Mesendoderm (in vitro differentiated cells): ENCODE measurements around the gene ATP12A.

ENCODE experiments used
- DNase-seq: peaks from one replicate; pipeline ENCODE4 v3.0.0; 2013
- H2AK5ac ChIP-seq: 2 replicates; pipeline ENCODE4 v1.6.1; 2013; ENCODE audit warnings: low read length, inconsistent platforms
- H2BK120ac ChIP-seq: 2 replicates; pipeline ENCODE4 v1.6.1; 2013; ENCODE audit warnings: low read depth, mild to moderate bottlenecking, low read length, moderate library complexity, mixed read lengths
- H2BK15ac ChIP-seq: replicated peaks from 2 replicates; pipeline ENCODE4 v1.6.1; 2013; ENCODE audit warnings: low read depth, mild to moderate bottlenecking, moderate library complexity
- H2BK5ac ChIP-seq: 2 replicates; pipeline ENCODE4 v1.6.1; 2013; ENCODE audit warnings: low read length, inconsistent platforms
- H3K18ac ChIP-seq: 2 replicates; pipeline ENCODE4 v1.6.1; 2013; ENCODE audit warnings: mild to moderate bottlenecking, low read length, mixed read lengths
- H3K23ac ChIP-seq: one replicate; pipeline ENCODE4 v1.6.1; 2013; ENCODE audit warnings: low read length
- H3K27ac ChIP-seq: 2 replicates; pipeline ENCODE4 v1.5.1; 2013; ENCODE audit warnings: low read depth, mild to moderate bottlenecking, inconsistent platforms, low read length, moderate library complexity
- H3K27me3 ChIP-seq: 2 replicates; pipeline ENCODE4 v1.6.1; 2013; ENCODE audit warnings: low read length, control low read depth, mild to moderate bottlenecking, inconsistent platforms; ENCODE audit not compliant: insufficient read depth, poor library complexity
- H3K36me3 ChIP-seq: 2 replicates; pipeline ENCODE4 v1.6.1; 2013; ENCODE audit warnings: low read length, inconsistent platforms; ENCODE audit not compliant: control insufficient read depth, insufficient read depth
- H3K4ac ChIP-seq: one replicate; pipeline ENCODE4 v1.6.1; 2013; ENCODE audit warnings: low read depth, mild to moderate bottlenecking, low read length, moderate library complexity
- H3K4me1 ChIP-seq: 2 replicates; pipeline ENCODE4 v1.6.1; 2013; ENCODE audit warnings: low read depth, low read length, inconsistent platforms; ENCODE audit not compliant: control insufficient read depth
- H3K4me2 ChIP-seq: 2 replicates; pipeline ENCODE4 v1.6.1; 2013; ENCODE audit warnings: low read length
- H3K4me3 ChIP-seq: 2 replicates; pipeline ENCODE4 v1.5.1; 2013; ENCODE audit warnings: mild to moderate bottlenecking, low read length
- H3K56ac ChIP-seq: one replicate; pipeline ENCODE4 v1.6.1; 2013; ENCODE audit warnings: low read length
- H3K79me1 ChIP-seq: 2 replicates; pipeline ENCODE4 v1.6.1; 2013; ENCODE audit warnings: low read length, inconsistent platforms
- H3K79me2 ChIP-seq: 2 replicates; pipeline ENCODE4 v1.6.1; 2013; ENCODE audit warnings: mild to moderate bottlenecking, low read length; ENCODE audit not compliant: control insufficient read depth, insufficient read depth
- H3K9ac ChIP-seq: 2 replicates; pipeline ENCODE4 v1.6.1; 2013; ENCODE audit warnings: low read length, inconsistent platforms
- H4K5ac ChIP-seq: one replicate; pipeline ENCODE4 v1.6.1; 2013; ENCODE audit warnings: low read length
- H4K8ac ChIP-seq: one replicate; pipeline ENCODE4 v1.6.1; 2013; ENCODE audit warnings: low read depth, mild to moderate bottlenecking, control low read depth, low read length, moderate library complexity
- WGBS: extraction: QIAGEN DNeasy Blood & Tissue Kit; methylation state at CpG from one replicate; pipeline ENCODE4 v1.1.7; 2013; ENCODE audit warnings: low lambda C conversion rate, missing lambda C conversion rate; ENCODE audit not compliant: insufficient coverage; ENCODE audit errors: extremely low coverage; 5-methylcytosine and 5-hydroxymethylcytosine counted together

Gene ATP12A

GRCh38 chr13:24684600-24684998 lies 4.4 kb downstream of the ATP12A start:
- Histone ChIP-seq H3K4me2 (no peak overlapping the region), H2BK120ac (no peak overlapping the region), H3K56ac (peak overlapping the region; percentile 84), H3K79me1 (peaks cover 9% of the 10 kb centered on the region), H3K27ac (no peak overlapping the region), H3K79me2 (peaks cover 7% of the 10 kb centered on the region), H3K4me1 (peaks cover 22% of the 10 kb centered on the region), H3K18ac (no peak overlapping the region), H2AK5ac (no peak overlapping the region), H4K5ac (no peak overlapping the region), H3K4ac (no peak overlapping the region), H2BK5ac (peak overlapping the region; percentile 28), H3K23ac (no peak overlapping the region), H3K36me3 (no peaks in the 10 kb centered on the region), H2BK15ac (no peak overlapping the region), H4K8ac (no peak overlapping the region), H3K9ac (peak overlapping the region; percentile 17), H3K27me3 (no peaks in the 10 kb centered on the region), H3K4me3 (no peak overlapping the region)
- no CpG with 5 or more reads among the region's 4 CpGs for WGBS
- no peak for DNase-seq

GRCh38 chr13:24685314-24685713 lies 5.1 kb downstream of the ATP12A start:
- Histone ChIP-seq H3K56ac (no peak overlapping the region), H3K4me2 (no peak overlapping the region), H3K23ac (no peak overlapping the region), H2BK5ac (no peak overlapping the region), H4K8ac (no peak overlapping the region), H3K18ac (no peak overlapping the region), H2BK120ac (no peak overlapping the region), H3K4me3 (no peak overlapping the region), H3K79me1 (peaks cover 9% of the 10 kb centered on the region), H2AK5ac (no peak overlapping the region), H3K4ac (no peak overlapping the region), H3K27ac (no peak overlapping the region), H2BK15ac (no peak overlapping the region), H4K5ac (no peak overlapping the region), H3K36me3 (no peaks in the 10 kb centered on the region), H3K27me3 (no peaks in the 10 kb centered on the region), H3K79me2 (peaks cover 7% of the 10 kb centered on the region), H3K9ac (no peak overlapping the region), H3K4me1 (peaks cover 18% of the 10 kb centered on the region)
- no CpG with 5 or more reads among the region's 6 CpGs for WGBS
- DNase-seq: no peak

- H3K4ac ChIP-seq: no peak overlapping the region
- no peaks in the 10 kb centered on the region for H3K36me3 ChIP-seq
- H3K4me3 ChIP-seq: no peak overlapping the region
- no CpG with 5 or more reads among the region's 7 CpGs for WGBS
- H3K27me3 ChIP-seq: no peaks in the 10 kb centered on the region
- no peak overlapping the region for H4K8ac ChIP-seq
- no peak for DNase-seq
- H2BK5ac ChIP-seq: no peak overlapping the region
- H3K4me2 ChIP-seq: no peak overlapping the region
- no peak overlapping the region for H2AK5ac ChIP-seq
- H2BK15ac ChIP-seq: no peak overlapping the region
- H3K27ac ChIP-seq: no peak overlapping the region
- H4K5ac ChIP-seq: no peak overlapping the region
- peaks cover 11% of the 10 kb centered on the region for H3K4me1 ChIP-seq
- H3K56ac ChIP-seq: no peak overlapping the region
- no peak overlapping the region for H3K18ac ChIP-seq
- no peak overlapping the region for H2BK120ac ChIP-seq
- H3K79me2 ChIP-seq: no peaks in the 10 kb centered on the region
- H3K79me1 ChIP-seq: no peaks in the 10 kb centered on the region
- H3K23ac ChIP-seq: no peak overlapping the region
- H3K9ac ChIP-seq: no peak overlapping the region
Measured at GRCh38 chr13:24687611-24688010, 7.4 kb downstream of the ATP12A start.

GRCh38 chr13:24688111-24688510 lies 7.9 kb downstream of the ATP12A start:
- Histone ChIP-seq H2BK15ac (no peak overlapping the region), H3K18ac (no peak overlapping the region), H3K79me1 (no peaks in the 10 kb centered on the region), H2BK120ac (no peak overlapping the region), H3K36me3 (no peaks in the 10 kb centered on the region), H3K27me3 (no peaks in the 10 kb centered on the region), H4K8ac (no peak overlapping the region), H3K23ac (no peak overlapping the region), H4K5ac (no peak overlapping the region), H2AK5ac (no peak overlapping the region), H3K4me3 (no peak overlapping the region), H3K56ac (no peak overlapping the region), H3K4ac (no peak overlapping the region), H3K79me2 (no peaks in the 10 kb centered on the region), H3K4me1 (peaks cover 10% of the 10 kb centered on the region), H3K4me2 (no peak overlapping the region), H3K9ac (no peak overlapping the region), H3K27ac (no peak overlapping the region), H2BK5ac (no peak overlapping the region)
- DNase-seq: no peak
- WGBS: no CpG with 5 or more reads among the region's 10 CpGs

- no peak overlapping the region for H2BK120ac ChIP-seq
- H2BK5ac ChIP-seq: no peak overlapping the region
- no peak overlapping the region for H4K5ac ChIP-seq
- H3K18ac ChIP-seq: no peak overlapping the region
- no peak overlapping the region for H2AK5ac ChIP-seq
- no CpG with 5 or more reads among the region's 11 CpGs for WGBS
- H3K79me1 ChIP-seq: no peaks in the 10 kb centered on the region
- no peak for DNase-seq
- H3K79me2 ChIP-seq: no peaks in the 10 kb centered on the region
- no peak overlapping the region for H3K4me3 ChIP-seq
- no peak overlapping the region for H3K56ac ChIP-seq
- H3K4me2 ChIP-seq: no peak overlapping the region
- H3K23ac ChIP-seq: no peak overlapping the region
- H3K4me1 ChIP-seq: peaks cover 8% of the 10 kb centered on the region
- no peaks in the 10 kb centered on the region for H3K27me3 ChIP-seq
- H3K4ac ChIP-seq: no peak overlapping the region
- H2BK15ac ChIP-seq: no peak overlapping the region
- no peaks in the 10 kb centered on the region for H3K36me3 ChIP-seq
- H3K9ac ChIP-seq: no peak overlapping the region
- no peak overlapping the region for H3K27ac ChIP-seq
- H4K8ac ChIP-seq: no peak overlapping the region
Measured at GRCh38 chr13:24688950-24689349, 8.7 kb downstream of the ATP12A start.

GRCh38 chr13:24691381-24691780 lies 11.2 kb downstream of the ATP12A start:
- H3K79me2 ChIP-seq: no peaks in the 10 kb centered on the region
- no peak overlapping the region for H3K27ac ChIP-seq
- no peak for DNase-seq
- no peak overlapping the region for H2AK5ac ChIP-seq
- H3K9ac ChIP-seq: no peak overlapping the region
- no peak overlapping the region for H3K23ac ChIP-seq
- H4K5ac ChIP-seq: no peak overlapping the region
- no peak overlapping the region for H3K4ac ChIP-seq
- no peak overlapping the region for H2BK5ac ChIP-seq
- no peak overlapping the region for H3K4me2 ChIP-seq
- no peaks in the 10 kb centered on the region for H3K4me1 ChIP-seq
- no peak overlapping the region for H3K4me3 ChIP-seq
- H2BK120ac ChIP-seq: no peak overlapping the region
- WGBS: no CpG with 5 or more reads among the region's 5 CpGs
- H4K8ac ChIP-seq: no peak overlapping the region
- H3K79me1 ChIP-seq: no peaks in the 10 kb centered on the region
- H3K27me3 ChIP-seq: no peaks in the 10 kb centered on the region
- H3K18ac ChIP-seq: no peak overlapping the region
- H3K36me3 ChIP-seq: no peaks in the 10 kb centered on the region
- H2BK15ac ChIP-seq: no peak overlapping the region
- no peak overlapping the region for H3K56ac ChIP-seq
